Stimulated activated naive B cell treated with anti-CD40 and anti-IgM and Interleukin-4, amounts not matched to agents 10 μg/mL and 1 μg/mL and 100 μg/mL, for 72 hours (primary cell): Measurements from ENCODE around the gene CALM1.
"Not testable (repeated sequence)": the region's sequence is repeated elsewhere in the genome, so short reads cannot be mapped to it uniquely, and the experiment has no call there.

Experiments used
- ATAC-seq, 2 donors: fragments of 150-1000 bp; cut with Tn5 transposase; replicated peaks; 2 replicates each; pipeline ENCODE4 v1.10.0; 2021; ENCODE audit warnings: moderate library complexity in 1 of 2
- DNase-seq: peaks from one replicate; pipeline ENCODE4 v3.0.0; 2021
- H3K27ac Mint-ChIP-seq: one replicate; pipeline ENCODE4 v1.8.0; 2022; ENCODE audit warnings: mild to moderate bottlenecking, mixed read lengths
- H3K27me3 Mint-ChIP-seq, 2 donors: one replicate each; pipeline ENCODE4 v1.8.0; 2022; ENCODE audit warnings: mixed read lengths in 2 of 2
- H3K36me3 Mint-ChIP-seq, 2 donors: one replicate each; pipeline ENCODE4 v1.8.0; 2022; ENCODE audit warnings: mixed read lengths in 2 of 2, mild to moderate bottlenecking in 1 of 2
- H3K4me1 Mint-ChIP-seq, 2 donors: one replicate each; pipeline ENCODE4 v1.8.0; 2022; ENCODE audit warnings: mixed read lengths in 2 of 2, mild to moderate bottlenecking in 1 of 2
- H3K4me3 Mint-ChIP-seq, 2 donors: one replicate each; pipeline ENCODE4 v1.8.0; 2022; ENCODE audit warnings: mild to moderate bottlenecking in 2 of 2, mixed read lengths in 2 of 2, moderate library complexity in 1 of 2
- H3K9me3 Mint-ChIP-seq, 2 donors: one replicate each; pipeline ENCODE4 v1.8.0; 2022; ENCODE audit warnings: mixed read lengths in 2 of 2, mild to moderate bottlenecking in 1 of 2

CALM1 gene

DNA sequence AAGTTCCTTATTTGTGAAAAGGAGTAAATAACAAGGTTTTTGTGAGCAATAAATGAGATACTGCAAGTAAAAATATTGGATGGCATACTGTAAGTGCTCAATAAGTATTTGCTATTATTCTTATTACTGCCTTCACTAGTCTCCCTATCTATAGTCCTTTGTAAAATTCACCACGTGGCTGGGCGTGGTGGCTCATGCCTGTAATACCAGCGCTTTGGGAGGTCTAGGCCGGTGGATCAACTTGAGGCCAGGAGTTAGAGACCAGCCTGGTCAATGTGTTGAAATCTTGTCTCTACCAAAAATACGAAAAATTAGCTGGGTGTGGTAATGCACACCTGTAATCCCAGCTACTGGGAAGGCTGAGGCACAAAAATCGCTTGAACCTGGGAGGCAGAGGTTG is 18.6 kb upstream of the CALM1 start:
- Mint-ChIP-seq H3K27me3 (no peaks in the 10 kb centered on the region), H3K9me3 (no peaks in the 10 kb centered on the region), H3K4me1 (no peaks in the 10 kb centered on the region), H3K4me3 (no peak overlapping the region), H3K27ac (no peak overlapping the region), H3K36me3 (no peaks in the 10 kb centered on the region)
- DNase-seq (no peak), ATAC-seq (no peak)

DNA sequence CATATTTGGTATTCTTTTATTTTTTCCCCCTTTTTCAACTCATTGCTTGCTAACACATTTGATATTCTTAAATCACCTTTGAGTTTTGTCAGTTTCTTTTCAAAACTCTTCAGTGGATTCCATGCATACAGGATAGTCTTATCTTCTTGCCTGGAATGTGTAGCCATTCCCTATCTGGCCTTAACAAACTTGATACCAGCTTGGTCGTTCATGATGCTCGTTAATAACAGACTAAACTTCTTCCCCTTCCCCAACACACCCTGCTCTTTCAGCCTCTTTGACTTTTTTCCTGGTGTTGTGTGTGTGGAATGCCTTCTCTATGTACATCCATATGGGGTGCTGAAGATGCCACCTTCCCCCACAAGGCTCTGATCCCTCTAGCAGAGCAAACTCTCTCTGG is 17.7 kb upstream of the CALM1 start:
- DNase-seq (no peak), ATAC-seq (no peak)
- Mint-ChIP-seq H3K9me3 (no peaks in the 10 kb centered on the region), H3K27ac (no peak overlapping the region), H3K27me3 (no peaks in the 10 kb centered on the region), H3K4me3 (no peak overlapping the region), H3K4me1 (peaks cover 0 to 1% of the 10 kb centered on the region in 2 donors), H3K36me3 (no peaks in the 10 kb centered on the region)

GRCh38 chr14:90381011-90381786 is 15.6 kb upstream of the CALM1 start:
- no peak overlapping the region for H3K27ac Mint-ChIP-seq
- ATAC-seq: no peak
- no peak overlapping the region for H3K4me3 Mint-ChIP-seq

GRCh38 chr14:90381999-90382451 is 14.8 kb upstream of the CALM1 start:
- no peaks in the 10 kb centered on the region for H3K27me3 Mint-ChIP-seq
- H3K4me3 Mint-ChIP-seq: no peak overlapping the region
- peaks cover 0 to 7% of the 10 kb centered on the region in 2 donors for H3K4me1 Mint-ChIP-seq
- H3K36me3 Mint-ChIP-seq: no peaks in the 10 kb centered on the region
- ATAC-seq (no peak), DNase-seq (no peak)
- no peaks in the 10 kb centered on the region for H3K9me3 Mint-ChIP-seq
- H3K27ac Mint-ChIP-seq: no peak overlapping the region

More at GRCh38 chr14:90381011-90381786, 15.6 kb upstream of the CALM1 start:
- Mint-ChIP-seq H3K9me3 (no peaks in the 10 kb centered on the region), H3K36me3 (no peaks in the 10 kb centered on the region), H3K4me1 (peaks cover 0 to 7% of the 10 kb centered on the region in 2 donors), H3K27me3 (no peaks in the 10 kb centered on the region)
- no peak for DNase-seq

DNA sequence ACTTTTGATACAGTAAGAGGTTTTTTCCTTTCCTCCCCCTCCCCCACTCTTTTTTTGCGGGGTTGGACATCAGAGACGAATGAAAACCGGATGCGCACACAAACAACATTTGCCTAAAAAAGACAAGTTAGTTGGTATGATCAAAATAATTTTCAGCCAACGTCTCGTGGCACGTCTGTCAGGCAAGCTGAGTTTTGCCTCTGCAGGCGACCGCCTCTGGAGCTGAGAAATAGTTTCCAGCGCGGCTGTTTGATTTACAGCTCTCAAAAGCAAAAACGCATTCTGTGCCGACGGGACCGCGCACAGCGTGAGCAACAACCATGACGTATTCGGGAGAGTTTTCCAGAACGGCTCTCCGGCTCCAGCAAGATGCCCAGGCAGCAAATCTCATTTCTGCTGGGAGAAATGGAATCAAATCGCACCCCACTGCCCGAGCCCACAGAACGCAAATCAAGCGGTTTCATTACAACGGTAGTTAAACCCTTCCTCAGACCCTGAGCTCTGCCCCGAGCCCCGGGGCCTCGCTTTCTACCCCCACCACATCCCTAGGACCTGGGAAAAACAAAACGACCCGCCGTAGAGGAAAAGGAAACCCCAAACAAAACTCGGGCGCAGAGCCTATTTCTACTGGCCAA is 14.2 kb upstream of the CALM1 start:
- Mint-ChIP-seq H3K27ac (no peak overlapping the region), H3K9me3 (no peaks in the 10 kb centered on the region), H3K27me3 (no peaks in the 10 kb centered on the region), H3K4me3 (no peak overlapping the region), H3K4me1 (peaks cover 0 to 7% of the 10 kb centered on the region in 2 donors), H3K36me3 (no peaks in the 10 kb centered on the region)
- ATAC-seq (peak; percentile 23 to 24), DNase-seq (no peak)

GRCh38 chr14:90383126-90383730 is 13.6 kb upstream of the CALM1 start:
- no peak overlapping the region for H3K4me3 Mint-ChIP-seq
- no peak overlapping the region for H3K27ac Mint-ChIP-seq
- no peaks in the 10 kb centered on the region for H3K27me3 Mint-ChIP-seq
- ATAC-seq: peak; percentile 89
- peaks cover 1 to 7% of the 10 kb centered on the region in 2 donors for H3K4me1 Mint-ChIP-seq
- no peaks in the 10 kb centered on the region for H3K36me3 Mint-ChIP-seq
- H3K9me3 Mint-ChIP-seq: no peaks in the 10 kb centered on the region
- peak; percentile 99 for DNase-seq

DNA sequence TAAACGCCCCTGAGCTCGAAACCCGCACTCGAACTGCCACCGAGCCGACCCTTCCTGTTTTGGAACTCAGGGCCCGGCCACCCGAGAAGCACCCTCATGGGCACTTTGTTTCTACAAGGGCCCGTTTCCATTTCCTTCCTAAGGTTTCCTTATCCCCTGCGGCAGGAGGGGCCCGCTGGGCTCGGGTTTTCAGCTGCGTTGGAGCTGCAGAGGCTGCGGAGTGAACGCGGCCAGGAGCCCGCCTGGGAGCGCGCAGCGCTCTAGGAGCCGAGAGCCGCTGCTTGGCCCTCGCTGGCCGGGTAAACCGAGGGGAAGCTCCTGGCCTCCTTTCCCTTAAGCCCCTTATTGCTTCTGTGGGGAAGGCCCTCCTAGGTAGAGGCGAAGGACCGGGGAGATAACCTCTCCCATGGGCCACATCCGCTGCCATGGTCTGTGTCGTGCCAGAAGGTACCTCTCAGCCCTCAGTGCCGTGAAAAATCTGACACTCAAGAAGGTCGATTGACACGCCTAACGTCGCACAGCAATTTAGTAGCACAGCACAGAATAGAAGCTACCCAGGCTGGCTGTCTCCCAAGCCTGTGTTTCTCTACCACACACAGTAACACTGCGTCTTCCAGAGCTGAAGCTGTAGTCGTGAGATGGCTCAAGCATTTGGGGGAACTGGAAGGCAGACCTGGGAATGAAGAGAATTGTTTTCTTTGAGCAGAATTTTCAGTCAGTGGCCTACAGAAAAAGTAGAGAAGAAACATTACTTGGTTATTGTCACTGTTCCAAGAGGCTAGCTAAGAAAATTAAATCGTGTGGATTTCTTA is 12.9 kb upstream of the CALM1 start:
- peak; percentile 35 for ATAC-seq
- peak; percentile 47 for DNase-seq
- no peaks in the 10 kb centered on the region for H3K9me3 Mint-ChIP-seq

DNA sequence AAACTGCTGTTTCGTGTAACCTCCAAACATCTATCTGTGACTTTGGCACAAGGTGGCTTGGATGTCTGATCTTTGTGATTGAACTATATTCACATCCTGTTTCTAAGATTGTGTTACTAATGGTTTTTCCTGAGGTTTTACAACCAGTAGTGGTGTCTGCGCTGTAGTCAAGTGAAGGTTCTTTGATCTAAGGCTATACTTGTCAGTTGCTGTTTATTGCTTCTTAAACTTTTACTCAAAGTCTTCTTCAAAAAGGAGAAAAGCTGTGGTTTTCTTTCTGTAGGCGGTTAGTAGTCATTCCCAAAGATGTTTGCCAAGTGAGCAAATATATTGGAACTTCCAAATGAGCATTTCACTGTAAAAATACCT is 12.3 kb upstream of the CALM1 start:
- DNase-seq: no peak
- Mint-ChIP-seq H3K36me3 (no peaks in the 10 kb centered on the region), H3K4me1 (peaks cover 5 to 7% of the 10 kb centered on the region in 2 donors), H3K9me3 (no peaks in the 10 kb centered on the region), H3K27me3 (peaks cover 0 to 2% of the 10 kb centered on the region in 2 donors), H3K27ac (no peak overlapping the region), H3K4me3 (no peak overlapping the region)
- no peak for ATAC-seq

More for the DNA sequence above, 12.9 kb upstream of the CALM1 start:
- Mint-ChIP-seq H3K27ac (no peak overlapping the region), H3K36me3 (no peaks in the 10 kb centered on the region), H3K4me3 (no peak overlapping the region), H3K27me3 (no peaks in the 10 kb centered on the region), H3K4me1 (peaks cover 5 to 7% of the 10 kb centered on the region in 2 donors)

GRCh38 chr14:90386321-90386720 is 10.5 kb upstream of the CALM1 start:
- Mint-ChIP-seq H3K36me3 (no peaks in the 10 kb centered on the region), H3K27ac (no peak overlapping the region), H3K27me3 (peaks cover 0 to 6% of the 10 kb centered on the region in 2 donors), H3K4me3 (no peak overlapping the region), H3K4me1 (peaks cover 5 to 7% of the 10 kb centered on the region in 2 donors), H3K9me3 (no peaks in the 10 kb centered on the region)
- ATAC-seq (no peak), DNase-seq (no peak)

- peaks cover 5 to 7% of the 10 kb centered on the region in 2 donors for H3K4me1 Mint-ChIP-seq
- ATAC-seq (no peak), DNase-seq (no peak)
- peaks cover 0 to 6% of the 10 kb centered on the region in 2 donors for H3K27me3 Mint-ChIP-seq
- no peaks in the 10 kb centered on the region for H3K9me3 Mint-ChIP-seq
- no peak overlapping the region for H3K27ac Mint-ChIP-seq
- no peaks in the 10 kb centered on the region for H3K36me3 Mint-ChIP-seq
- no peak overlapping the region for H3K4me3 Mint-ChIP-seq
Measured at GRCh38 chr14:90387206-90387760, 9.5 kb upstream of the CALM1 start.

DNA sequence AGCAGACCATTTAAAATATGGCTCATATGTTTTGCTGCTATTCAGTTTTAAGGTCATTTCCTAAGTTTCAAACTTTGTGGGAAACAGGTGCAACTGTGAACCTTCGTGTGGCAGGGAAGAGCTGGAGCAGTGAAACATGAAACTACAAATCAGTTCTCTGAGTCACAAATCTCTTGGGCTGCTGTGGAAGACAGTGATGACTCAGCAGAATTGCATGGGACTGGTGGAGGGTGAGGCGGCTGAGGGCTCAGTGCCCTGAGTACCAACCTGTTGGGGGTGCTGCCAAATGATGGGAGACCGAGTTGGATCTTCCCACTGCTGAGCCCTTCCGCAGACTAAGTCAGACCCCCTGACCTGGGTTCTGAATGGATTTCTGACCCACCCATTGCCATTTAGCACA is 8.4 kb upstream of the CALM1 start:
- DNase-seq (no peak), ATAC-seq (no peak)
- Mint-ChIP-seq H3K36me3 (no peaks in the 10 kb centered on the region), H3K27ac (peak overlapping the region; percentile 7), H3K9me3 (no peaks in the 10 kb centered on the region), H3K27me3 (peaks cover 0 to 6% of the 10 kb centered on the region in 2 donors), H3K4me1 (peaks cover 5 to 7% of the 10 kb centered on the region in 2 donors), H3K4me3 (no peak overlapping the region)

- Mint-ChIP-seq H3K27ac (no peak overlapping the region), H3K4me1 (peaks cover 5 to 6% of the 10 kb centered on the region in 2 donors), H3K4me3 (no peak overlapping the region), H3K27me3 (peaks cover 0 to 6% of the 10 kb centered on the region in 2 donors), H3K9me3 (no peaks in the 10 kb centered on the region), H3K36me3 (no peaks in the 10 kb centered on the region)
- DNase-seq (no peak), ATAC-seq (no peak)
Measured at GRCh38 chr14:90388982-90389381, 7.8 kb upstream of the CALM1 start.

DNA sequence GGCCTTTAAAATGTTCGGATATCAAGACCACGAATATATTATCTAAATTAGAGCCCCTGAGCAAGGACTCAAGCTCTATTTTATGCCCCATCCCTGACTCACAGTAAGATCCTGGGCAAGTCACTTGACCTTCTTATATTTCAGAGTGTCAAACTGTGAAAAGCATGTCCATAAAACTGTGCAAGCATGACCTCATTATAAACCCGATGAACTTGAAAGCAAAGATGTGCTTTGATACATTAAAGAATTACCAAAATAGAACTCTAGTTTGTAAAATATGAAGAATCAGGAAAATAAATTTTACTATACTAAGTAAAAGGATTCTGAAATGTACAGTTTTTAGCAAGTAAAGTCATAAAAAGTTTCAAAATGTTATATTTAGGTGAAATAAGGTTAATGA is 2.9 kb upstream of the CALM1 start:
- Mint-ChIP-seq H3K4me3 (no peak overlapping the region), H3K9me3 (no peaks in the 10 kb centered on the region), H3K36me3 (peaks cover 4% of the 10 kb centered on the region in 2 donors), H3K4me1 (peaks cover 4 to 13% of the 10 kb centered on the region in 2 donors), H3K27ac (no peak overlapping the region), H3K27me3 (peaks cover 0 to 6% of the 10 kb centered on the region in 2 donors)
- no peak for ATAC-seq
- DNase-seq: no peak

GRCh38 chr14:90394782-90395181 is 2.0 kb upstream of the CALM1 start:
- not testable (repeated sequence) for H3K27me3 Mint-ChIP-seq, H3K27ac Mint-ChIP-seq, H3K9me3 Mint-ChIP-seq, H3K4me3 Mint-ChIP-seq, DNase-seq, H3K36me3 Mint-ChIP-seq, ATAC-seq
- H3K4me1 Mint-ChIP-seq: peaks cover 5 to 21% of the 10 kb centered on the region in 2 donors
